ENCODE results near the gene RASAL1.

Gene RASAL1
- total RNA-seq: 0.21 to 1.2 reads per million in 2 donors

GRCh38 chr12:113135178-113136127 lies at the start of gene RASAL1:
Gene RASAL1, minus strand, starts transcription at chr12:113135761. Its CDS starts 299 bp downstream, at chr12:113135462.
- DNase-seq: peak; percentile 75

GRCh38 chr12:113184900-113185179 lies 49.3 kb upstream of the RASAL1 start:
- peak; percentile 80 for DNase-seq

- no peak for DNase-seq
Observed at GRCh38 chr12:113184098-113184899, 48.7 kb upstream of the RASAL1 start.

- DNase-seq: no peak
Observed at GRCh38 chr12:113183030-113183589, 47.5 kb upstream of the RASAL1 start.

- no peak for DNase-seq
Observed at GRCh38 chr12:113181975-113182374, 46.4 kb upstream of the RASAL1 start.

- no peak for DNase-seq
Observed at GRCh38 chr12:113180333-113180732, 44.8 kb upstream of the RASAL1 start.

- DNase-seq: no peak
Observed at GRCh38 chr12:113179023-113179422, 43.5 kb upstream of the RASAL1 start.

GRCh38 chr12:113174461-113175384 lies 39.2 kb upstream of the RASAL1 start:
- DNase-seq: peak; percentile 80

- DNase-seq: no peak
Observed at GRCh38 chr12:113173081-113173698, 37.6 kb upstream of the RASAL1 start.

GRCh38 chr12:113172185-113172584 lies 36.6 kb upstream of the RASAL1 start:
- no peak for DNase-seq

GRCh38 chr12:113171543-113171942 lies 36.0 kb upstream of the RASAL1 start:
- DNase-seq: no peak

- no peak for DNase-seq
Observed at GRCh38 chr12:113170926-113171325, 35.4 kb upstream of the RASAL1 start.

- no peak for DNase-seq
Observed at GRCh38 chr12:113170457-113170856, 34.9 kb upstream of the RASAL1 start.

- DNase-seq: no peak
Observed at GRCh38 chr12:113169697-113170096, 34.1 kb upstream of the RASAL1 start.

- no peak for DNase-seq
Observed at GRCh38 chr12:113167868-113168267, 32.3 kb upstream of the RASAL1 start.

GRCh38 chr12:113165521-113166450 lies 30.2 kb upstream of the RASAL1 start:
- DNase-seq: no peak

GRCh38 chr12:113164014-113164413 lies 28.5 kb upstream of the RASAL1 start:
- DNase-seq: no peak

- no peak for DNase-seq
Observed at GRCh38 chr12:113163030-113163360, 27.4 kb upstream of the RASAL1 start.

GRCh38 chr12:113162102-113163029 lies 26.8 kb upstream of the RASAL1 start:
- no peak for DNase-seq
